ENCODE measurements around the gene ANKLE1.

DNA sequence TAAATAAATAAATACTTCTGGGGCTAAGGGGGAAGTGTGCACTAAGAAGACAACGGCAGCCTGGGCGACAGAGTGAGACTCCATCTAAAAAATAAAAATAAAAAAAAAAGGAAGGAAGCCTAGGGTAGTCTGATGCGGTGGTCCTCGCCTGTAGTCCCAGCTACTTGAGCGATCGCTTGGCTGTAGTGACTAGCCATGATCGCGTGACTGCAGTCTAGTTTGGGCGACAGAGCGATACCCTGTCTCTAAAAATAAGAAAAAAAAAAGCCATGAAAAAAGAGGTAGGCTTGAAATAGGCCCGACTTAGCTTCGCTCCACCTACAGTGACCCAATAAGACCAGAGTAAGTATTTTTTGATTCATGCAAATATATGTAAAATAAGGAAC lies 15.1 kb upstream of the ANKLE1 start:
- TF ChIP-seq, protein P1, sequence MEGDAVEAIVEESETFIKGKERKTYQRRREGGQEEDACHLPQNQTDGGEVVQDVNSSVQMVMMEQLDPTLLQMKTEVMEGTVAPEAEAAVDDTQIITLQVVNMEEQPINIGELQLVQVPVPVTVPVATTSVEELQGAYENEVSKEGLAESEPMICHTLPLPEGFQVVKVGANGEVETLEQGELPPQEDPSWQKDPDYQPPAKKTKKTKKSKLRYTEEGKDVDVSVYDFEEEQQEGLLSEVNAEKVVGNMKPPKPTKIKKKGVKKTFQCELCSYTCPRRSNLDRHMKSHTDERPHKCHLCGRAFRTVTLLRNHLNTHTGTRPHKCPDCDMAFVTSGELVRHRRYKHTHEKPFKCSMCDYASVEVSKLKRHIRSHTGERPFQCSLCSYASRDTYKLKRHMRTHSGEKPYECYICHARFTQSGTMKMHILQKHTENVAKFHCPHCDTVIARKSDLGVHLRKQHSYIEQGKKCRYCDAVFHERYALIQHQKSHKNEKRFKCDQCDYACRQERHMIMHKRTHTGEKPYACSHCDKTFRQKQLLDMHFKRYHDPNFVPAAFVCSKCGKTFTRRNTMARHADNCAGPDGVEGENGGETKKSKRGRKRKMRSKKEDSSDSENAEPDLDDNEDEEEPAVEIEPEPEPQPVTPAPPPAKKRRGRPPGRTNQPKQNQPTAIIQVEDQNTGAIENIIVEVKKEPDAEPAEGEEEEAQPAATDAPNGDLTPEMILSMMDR (IDR thresholded peaks at IDR 0.05), result no peak
- TF ChIP-seq POLR2AphosphoS5 (IDR thresholded peaks at IDR 0.05) (no peak), POLR2A (IDR thresholded peaks at IDR 0.05) (no peak)
